HL-60/S4 treated with phorbol 12-myristate 13-acetate at 8.2 ng/mL for 4 days and 3 days (cell line): ENCODE results near the gene LIN28B.
"Not testable (repeated sequence)": the region's sequence is repeated elsewhere in the genome, so short reads cannot be mapped to it uniquely, and the experiment has no call there.

Experiments
- in situ Hi-C: fragments of 300-500 bp; cut with MboI; formaldehyde crosslinking; loops from 2 replicates; pipeline ENCODE4 v1.15.0; 2022; ENCODE audit warnings: low sequenced_read_pairs

LIN28B gene

DNA sequence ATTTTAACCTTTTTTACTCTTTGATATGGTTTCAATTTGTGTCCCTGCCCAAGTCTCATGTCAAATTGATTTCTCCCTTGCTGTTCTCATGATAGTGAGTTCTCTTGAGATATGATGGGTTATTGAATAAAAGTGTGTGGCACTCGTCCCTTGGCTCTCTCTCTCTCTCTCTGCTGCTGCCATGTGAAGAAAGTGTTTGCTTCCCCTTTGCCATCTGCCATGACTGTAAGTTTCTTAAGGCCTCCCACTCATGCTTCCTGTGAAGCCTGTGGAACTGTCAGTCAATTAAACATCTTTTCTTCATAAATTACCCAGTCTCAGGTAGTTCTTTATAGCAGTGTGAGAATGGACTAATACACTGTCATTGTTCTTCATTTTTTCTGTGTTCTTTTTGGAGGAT lies 48.5 kb downstream of the LIN28B start:
- in situ Hi-C loops: no loop called here

DNA sequence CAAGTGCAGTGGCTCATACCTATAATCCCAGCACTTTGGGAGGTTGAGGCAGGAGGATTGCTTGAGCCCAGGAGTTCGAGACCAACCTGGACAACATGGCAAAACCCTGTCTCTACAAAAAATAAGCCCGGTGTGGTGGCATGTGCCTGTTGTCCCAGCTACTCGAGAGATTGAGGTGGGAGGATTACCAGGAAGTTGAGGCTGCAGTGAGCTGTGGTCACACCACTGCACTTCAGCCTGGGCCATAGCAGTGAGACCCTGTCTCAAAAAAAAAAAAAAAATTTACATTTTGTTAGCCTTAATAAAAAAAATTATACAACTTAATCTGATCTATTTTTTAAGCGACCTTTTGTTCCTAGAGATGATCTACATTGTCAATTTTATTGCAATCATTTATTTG lies 56.6 kb downstream of the LIN28B start:
- in situ Hi-C loops: not testable (repeated sequence)

DNA sequence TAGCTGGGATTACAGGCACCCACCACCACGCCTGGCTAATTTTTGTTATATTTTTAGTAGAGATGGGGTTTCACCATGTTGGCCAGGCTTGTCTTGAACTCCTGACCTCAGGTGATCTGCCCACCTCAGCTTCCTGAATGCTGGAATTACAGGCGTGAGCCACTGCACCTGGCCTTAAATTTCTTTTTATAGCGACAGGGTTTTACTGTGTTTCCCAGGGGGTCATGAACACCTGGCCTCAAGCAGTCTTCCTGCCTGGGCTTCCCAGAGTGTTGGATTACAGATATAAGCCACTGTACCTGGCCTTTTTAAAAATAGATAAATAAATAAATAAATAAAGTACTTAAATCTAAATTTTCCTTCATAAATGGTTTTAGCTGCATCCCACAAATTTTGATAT lies 57.5 kb downstream of the LIN28B start:
- in situ Hi-C loops: no loop called here

DNA sequence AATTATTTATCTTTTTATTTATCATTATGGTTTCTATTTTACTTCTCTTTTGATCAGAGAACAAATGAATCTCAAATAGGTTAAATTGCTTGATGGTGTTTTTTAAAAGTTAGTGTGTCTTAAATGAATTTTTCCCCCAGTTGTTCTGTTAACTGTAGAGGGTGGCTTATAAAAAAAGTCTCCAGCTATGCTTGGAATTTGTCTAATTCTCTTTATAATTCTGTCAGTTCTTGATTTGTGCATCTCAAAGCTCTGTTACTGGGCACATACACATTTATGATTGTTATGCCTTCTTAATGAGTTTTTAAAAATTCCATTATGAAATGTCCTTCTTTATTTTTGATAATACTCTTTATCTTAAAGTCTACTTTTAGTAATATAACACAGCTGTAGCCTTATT lies 58.0 kb downstream of the LIN28B start:
- in situ Hi-C loops: no loop called here

- in situ Hi-C loops: no loop called here
These were observed 58.6 kb downstream of the LIN28B start for GRCh38 chr6:105015482-105015881.

GRCh38 chr6:105019285-105019684 lies 62.4 kb downstream of the LIN28B start:
- in situ Hi-C loops: no loop called here

DNA sequence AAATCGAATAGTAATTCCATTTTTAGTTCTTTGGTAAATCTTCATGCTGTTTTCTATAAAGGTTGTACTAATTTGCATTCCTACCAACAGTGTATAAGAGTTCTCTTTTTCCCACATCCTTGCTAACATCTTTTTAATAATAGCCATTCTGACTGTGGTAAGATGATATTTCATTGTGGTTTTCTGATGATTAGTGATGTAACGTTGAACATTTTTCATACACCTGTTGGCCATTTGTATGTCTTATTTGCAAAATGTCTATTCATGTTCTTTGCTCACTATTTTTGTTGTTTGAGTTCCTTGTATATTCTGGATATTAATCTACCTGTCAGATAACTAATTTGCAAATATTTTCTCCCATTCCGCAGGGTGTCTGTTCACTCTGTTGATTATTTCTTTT lies 64.5 kb downstream of the LIN28B start:
- in situ Hi-C loops: no loop called here

GRCh38 chr6:105022416-105022815 lies 65.5 kb downstream of the LIN28B start:
- in situ Hi-C loops: no loop called here

- in situ Hi-C loops: no loop called here
These were observed 67.9 kb downstream of the LIN28B start for GRCh38 chr6:105024803-105025202.

- in situ Hi-C loops: no loop called here
These were observed 72.0 kb downstream of the LIN28B start for GRCh38 chr6:105028898-105029297.

GRCh38 chr6:105029581-105029980 lies 72.7 kb downstream of the LIN28B start:
- in situ Hi-C loops: no loop called here

- in situ Hi-C loops: no loop called here
These were observed 77.6 kb downstream of the LIN28B start for GRCh38 chr6:105034470-105034869.

DNA sequence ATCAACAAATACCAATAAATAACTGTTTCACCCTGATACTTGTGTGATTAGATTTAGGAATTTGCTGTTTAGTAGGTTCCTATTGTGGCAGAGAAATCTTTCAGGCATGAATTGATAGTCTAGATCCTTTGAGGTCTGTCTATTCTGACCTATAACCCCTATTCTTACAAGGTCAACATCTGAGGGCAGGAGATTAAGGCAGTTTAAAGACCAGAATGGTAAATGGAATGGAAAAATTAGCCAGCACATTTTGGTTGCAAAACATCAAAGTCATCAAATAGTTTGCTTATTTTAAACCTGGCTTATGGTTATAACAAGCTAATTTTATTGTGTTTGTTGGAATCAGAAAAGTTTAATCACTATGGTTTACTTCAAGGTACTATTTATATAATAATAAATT lies 78.4 kb downstream of the LIN28B start:
- in situ Hi-C loops: no loop called here

DNA sequence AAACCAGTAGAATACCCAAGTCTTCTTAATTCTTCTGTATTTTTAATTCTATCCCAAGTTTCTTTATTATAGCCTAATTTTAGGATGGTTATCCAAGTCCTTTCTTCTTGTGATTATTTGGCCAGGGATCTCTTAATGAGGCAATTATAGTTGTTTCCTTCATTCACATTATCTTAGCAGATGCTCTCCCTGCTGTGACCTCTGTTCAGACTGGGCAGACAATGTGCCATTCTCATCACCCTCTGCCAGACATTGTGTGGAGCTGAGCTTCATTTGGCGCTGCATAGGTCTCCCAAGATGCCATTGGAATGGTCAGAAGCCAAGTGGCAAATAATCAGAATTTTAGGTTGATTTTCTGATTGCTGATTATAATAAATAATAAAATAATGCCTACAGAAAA lies 79.4 kb downstream of the LIN28B start:
- in situ Hi-C loops: no loop called here

DNA sequence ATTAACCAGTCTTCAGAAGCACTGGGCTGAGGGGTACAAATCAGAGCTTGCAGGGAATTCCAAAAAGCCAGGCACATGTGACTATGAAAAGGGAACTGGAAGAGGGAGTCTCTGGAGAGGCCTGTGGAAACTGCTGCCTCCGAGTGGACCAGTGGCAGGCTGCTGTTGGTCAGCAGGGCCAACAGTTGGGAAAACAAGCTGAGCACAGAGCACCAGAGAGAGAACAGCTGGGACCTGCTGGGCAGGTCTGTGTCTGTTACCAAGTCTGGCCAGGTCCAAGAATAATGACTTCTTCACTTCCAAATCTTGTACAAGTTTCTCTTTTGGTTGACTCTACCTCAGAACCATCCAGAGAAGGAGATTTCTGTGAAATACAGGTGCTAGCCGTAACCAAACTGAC lies 81.4 kb downstream of the LIN28B start:
- in situ Hi-C loops: no loop called here

DNA sequence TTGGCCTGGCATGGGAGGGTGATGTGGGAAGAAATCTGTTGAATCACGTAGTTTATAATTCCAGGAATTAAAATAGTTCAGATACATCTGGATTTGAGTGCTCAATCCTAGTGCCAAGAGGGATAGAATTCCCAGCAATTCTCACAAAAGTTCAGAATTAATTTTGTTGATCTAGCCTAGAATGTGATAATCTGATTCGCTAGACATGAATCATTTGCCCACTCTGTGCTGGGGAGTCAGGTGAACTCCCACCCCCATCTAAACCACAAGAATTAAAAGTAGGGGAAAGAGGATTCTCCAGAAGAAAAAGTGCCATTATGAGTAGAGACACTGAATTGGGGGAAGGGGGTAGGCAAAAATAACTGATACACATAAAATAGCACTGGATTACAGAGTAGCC lies 85.0 kb downstream of the LIN28B start:
- in situ Hi-C loops: no loop called here

DNA sequence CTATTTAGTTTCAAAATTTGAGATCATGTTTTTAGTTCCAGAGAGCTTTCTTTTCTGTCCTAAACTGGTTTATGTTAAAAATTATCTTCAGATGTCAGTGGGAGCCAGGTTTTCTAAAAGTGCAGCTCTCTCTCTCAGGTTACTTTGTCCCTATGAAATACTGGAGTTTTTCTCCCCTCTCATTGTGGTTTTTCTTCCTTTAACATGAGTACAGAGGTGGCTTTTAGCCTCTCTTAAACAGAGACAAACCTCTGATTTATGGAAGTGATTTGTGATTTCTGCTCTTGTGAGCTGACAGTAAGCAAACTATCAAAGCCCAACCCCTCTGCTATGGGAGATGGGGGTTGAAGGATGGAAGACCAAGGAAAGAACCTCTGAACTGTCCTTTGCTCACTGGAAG lies 85.7 kb downstream of the LIN28B start:
- in situ Hi-C loops: no loop called here

DNA sequence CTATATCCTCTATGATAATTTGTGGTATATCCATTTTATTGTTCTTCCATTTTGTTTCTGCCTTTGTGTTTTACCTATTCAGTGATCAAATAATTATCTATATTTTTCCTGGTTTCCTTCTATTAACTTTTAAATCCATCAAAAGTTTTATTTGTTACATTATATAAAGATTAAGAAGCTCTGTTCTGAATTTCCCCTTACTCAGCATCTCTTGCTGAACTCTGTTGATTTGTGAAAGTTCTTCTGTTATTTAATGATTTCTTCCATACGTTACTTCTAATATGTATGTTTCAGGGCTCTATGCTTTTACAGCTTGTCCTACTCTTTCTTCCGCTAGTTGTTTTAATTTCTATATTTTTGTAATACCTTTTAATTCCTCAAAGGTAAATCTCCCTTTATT lies 87.1 kb downstream of the LIN28B start:
- in situ Hi-C loops: no loop called here

DNA sequence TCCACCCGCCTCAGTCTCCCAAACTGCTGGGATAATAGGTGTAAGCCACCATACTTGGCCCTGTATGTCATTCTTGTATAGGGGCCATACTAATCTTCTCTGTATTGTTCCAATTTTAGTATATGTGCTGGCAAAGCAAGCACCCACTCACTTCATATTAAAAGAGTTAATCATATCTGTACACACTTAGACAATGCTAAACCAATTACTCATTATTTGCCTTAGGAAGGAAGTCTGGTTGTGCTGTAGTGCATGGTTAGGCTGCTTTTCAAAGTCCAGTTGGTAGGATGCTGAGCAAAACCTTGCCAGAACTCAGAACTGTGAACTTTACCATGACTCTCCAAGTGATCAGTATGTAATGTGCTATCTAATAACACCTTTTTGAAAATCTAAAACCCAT lies 88.6 kb downstream of the LIN28B start:
- in situ Hi-C loops: no loop called here

- in situ Hi-C loops: no loop called here
These were observed 95.1 kb downstream of the LIN28B start for GRCh38 chr6:105051941-105052471.

DNA sequence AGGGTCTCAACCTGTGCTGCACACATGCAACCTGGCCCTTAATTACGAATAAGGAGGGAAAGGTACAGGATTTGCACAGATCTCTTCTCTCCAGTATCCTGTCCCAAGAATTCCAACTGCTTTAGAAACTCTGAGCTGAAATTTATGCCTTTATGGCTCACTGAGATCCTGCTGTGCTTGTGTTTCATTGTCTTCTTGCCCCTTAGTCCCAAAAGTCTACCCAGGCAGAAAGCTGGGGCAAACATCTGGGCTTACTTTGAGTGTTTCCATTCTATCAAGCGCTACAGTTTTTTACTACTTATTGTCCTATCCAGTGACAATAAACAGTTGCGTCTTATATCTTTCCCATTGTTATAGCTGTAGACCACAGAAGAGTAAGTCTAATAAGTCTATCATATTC lies 99.7 kb downstream of the LIN28B start:
- in situ Hi-C loops: no loop called here

DNA sequence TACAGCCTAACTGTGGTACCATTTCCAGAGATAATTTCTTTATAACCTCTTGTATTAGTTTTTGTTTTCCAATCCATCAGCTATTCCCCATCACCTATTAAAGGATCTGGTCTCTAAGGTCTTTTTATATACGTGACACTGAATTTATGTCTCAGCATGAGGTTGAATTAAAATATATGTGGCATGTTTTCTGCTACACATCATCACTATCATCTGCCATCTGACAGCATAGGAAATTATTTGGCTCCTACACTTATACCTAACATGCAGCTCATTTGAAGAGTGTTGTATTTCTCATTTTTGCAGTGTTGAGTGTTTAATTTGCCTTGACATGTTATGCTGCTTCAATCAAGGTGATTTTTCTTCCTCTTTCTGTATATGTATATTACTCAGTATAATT lies 100.3 kb downstream of the LIN28B start:
- in situ Hi-C loops: no loop called here

DNA sequence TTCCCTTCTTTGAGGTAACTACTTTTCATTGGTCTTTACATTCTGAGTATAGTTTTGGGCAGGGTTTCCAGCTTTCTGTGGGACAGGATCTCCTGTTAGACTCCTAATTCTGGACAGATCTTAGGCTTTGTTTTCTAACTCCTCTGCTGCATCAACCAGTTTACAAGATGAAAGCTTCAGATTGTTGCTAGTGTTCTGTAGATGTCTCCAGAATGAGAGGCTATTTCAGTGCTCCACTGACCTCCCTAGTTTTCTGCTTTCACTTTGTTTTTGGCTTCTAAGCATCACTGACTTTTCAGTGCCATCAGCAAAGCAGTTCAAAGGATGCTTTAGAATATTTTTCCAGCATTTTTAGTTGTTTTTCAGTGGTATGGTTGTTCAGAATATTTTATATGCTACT lies 101.4 kb downstream of the LIN28B start:
- in situ Hi-C loops: no loop called here

GRCh38 chr6:105058846-105059245 lies 101.9 kb downstream of the LIN28B start:
- in situ Hi-C loops: no loop called here
